Epidermal melanocyte (primary cell): Measurements from ENCODE around the gene RABGEF1.
"Not testable (repeated sequence)": the region's sequence is repeated elsewhere in the genome, so short reads cannot be mapped to it uniquely, and the experiment has no call there.

Experiments
- DNase-seq: peaks from one replicate; pipeline ENCODE4 v3.0.0; 2011; ENCODE audit warnings: low spot score; ENCODE audit not compliant: insufficient read length

Gene RABGEF1

GRCh38 chr7:66847523-66847855, 107.0 kb downstream of the RABGEF1 start:
- not testable (repeated sequence) for DNase-seq

- DNase-seq = no peak
Observed at GRCh38 chr7:66847879-66848790, 107.6 kb downstream of the RABGEF1 start.

GRCh38 chr7:66859339-66859738, 118.8 kb downstream of the RABGEF1 start:
- no peak for DNase-seq

- no peak for DNase-seq
Observed at GRCh38 chr7:66859794-66860645, 119.5 kb downstream of the RABGEF1 start.

- no peak for DNase-seq
Observed at GRCh38 chr7:66860767-66861166, 120.2 kb downstream of the RABGEF1 start.
